Suprapubic skin (tissue), 4 donors: ENCODE measurements around the gene FAM216B. TPM values are rescaled to one million over a fixed set of nuclear protein-coding genes. Genes with fewer than 3 reads are reported as not detected.

ENCODE experiments used
- DNase-seq, 2 donors: peaks; one replicate each; pipeline ENCODE4 v3.0.0-alpha.2; 2019; ENCODE audit warnings: low spot score in 2 of 2
- H3K27ac ChIP-seq: fragments of 200-600 bp; sonication (generic); one replicate; pipeline ENCODE4 v1.5.1; 2019
- H3K27me3 ChIP-seq: fragments of 200-600 bp; sonication (generic); one replicate; pipeline ENCODE4 v1.5.1; 2019
- H3K36me3 ChIP-seq: fragments of 200-600 bp; sonication (generic); one replicate; pipeline ENCODE4 v1.5.1; 2019
- H3K4me1 ChIP-seq: fragments of 200-600 bp; sonication (generic); one replicate; pipeline ENCODE4 v1.5.1; 2019
- H3K4me3 ChIP-seq: fragments of 200-600 bp; sonication (generic); one replicate; pipeline ENCODE4 v1.5.1; 2019; ENCODE audit warnings: mild to moderate bottlenecking
- H3K9me3 ChIP-seq: fragments of 200-600 bp; sonication (generic); one replicate; pipeline ENCODE4 v1.5.1; 2019
- EP300 ChIP-seq: sonication (generic); formaldehyde crosslinking; IDR thresholded peaks from one replicate; pipeline ENCODE4 v1.6.1; 2017; ENCODE audit warnings: antibody characterized with exemption
- POLR2A ChIP-seq, 2 donors: fragments of 450-650 bp; IDR thresholded peaks; one replicate each; pipeline ENCODE4 v1.6.1; 2017; ENCODE audit warnings: antibody characterized with exemption in 2 of 2, mild to moderate bottlenecking in 2 of 2, moderate library complexity in 2 of 2
- POLR2AphosphoS5 ChIP-seq, 3 donors: sonication (generic); formaldehyde crosslinking; IDR thresholded peaks; one replicate each; pipeline ENCODE4 v1.6.1; 2017; ENCODE audit warnings: antibody characterized with exemption in 3 of 3
- WGBS: methylation state at CpG from one replicate; pipeline ENCODE4 v1.1.5; 2018; 5-methylcytosine and 5-hydroxymethylcytosine counted together
- total RNA-seq, 4 donors: library from RNA; depleted of rRNA; stranded (reverse); fragments of >200 nt; gene quantifications; one replicate each; pipeline ENCODE4 v1.1.0, GENCODE V29; 2016
- TF ChIP-seq, protein P1 (sequence below), 2 donors: fragments of 200-600 bp in 1 of 2; fragments of 450-650 bp in 1 of 2; sonication (generic) in 1 of 2; IDR thresholded peaks; one replicate each; pipeline ENCODE4 v1.5.1; 2016 to 2019; ENCODE audit warnings: antibody characterized with exemption in 2 of 2, mild to moderate bottlenecking in 1 of 2, moderate library complexity in 1 of 2

The FAM216B gene
- total RNA-seq, result not detected

DNA sequence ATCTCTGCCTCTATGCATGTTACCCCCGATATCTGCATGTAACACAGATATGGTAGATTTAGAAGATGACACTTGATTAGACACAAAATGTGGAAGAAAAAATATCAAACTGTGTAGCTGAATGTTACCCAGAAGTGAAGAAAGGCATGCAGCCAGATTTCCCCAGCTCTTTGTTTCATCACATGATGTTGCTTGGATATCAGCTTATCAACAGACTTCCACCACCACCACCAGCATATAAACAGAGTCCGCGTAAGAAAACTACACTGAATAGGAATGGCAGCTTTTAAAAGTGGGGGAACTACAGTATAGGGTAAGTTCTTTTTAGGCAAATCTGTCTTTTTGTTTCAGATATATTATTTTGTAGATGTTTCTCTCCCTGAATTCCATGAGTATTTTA, at the start of gene FAM216B:
Gene FAM216B, plus strand, starts transcription at position 233 of the 400 bp plus-strand sequence. CDS start 2,484 bp downstream, outside the sequence.
- WGBS, result 90% methylated on average over 3 of the region's 3 CpGs
- Histone ChIP-seq H3K36me3 (no peaks in the 10 kb centered on the region), H3K9me3 (no peaks in the 10 kb centered on the region), H3K4me3 (no peak within 1 kb of the TSS), H3K4me1 (no peaks in the 10 kb centered on the region), H3K27me3 (no peaks in the 10 kb centered on the region), H3K27ac (no peak within 1 kb of the TSS)
- TF ChIP-seq POLR2A (IDR thresholded peaks at IDR 0.05), result no peak
- TF ChIP-seq POLR2AphosphoS5 (IDR thresholded peaks at IDR 0.05), result no peak
- TF ChIP-seq, protein P1, sequence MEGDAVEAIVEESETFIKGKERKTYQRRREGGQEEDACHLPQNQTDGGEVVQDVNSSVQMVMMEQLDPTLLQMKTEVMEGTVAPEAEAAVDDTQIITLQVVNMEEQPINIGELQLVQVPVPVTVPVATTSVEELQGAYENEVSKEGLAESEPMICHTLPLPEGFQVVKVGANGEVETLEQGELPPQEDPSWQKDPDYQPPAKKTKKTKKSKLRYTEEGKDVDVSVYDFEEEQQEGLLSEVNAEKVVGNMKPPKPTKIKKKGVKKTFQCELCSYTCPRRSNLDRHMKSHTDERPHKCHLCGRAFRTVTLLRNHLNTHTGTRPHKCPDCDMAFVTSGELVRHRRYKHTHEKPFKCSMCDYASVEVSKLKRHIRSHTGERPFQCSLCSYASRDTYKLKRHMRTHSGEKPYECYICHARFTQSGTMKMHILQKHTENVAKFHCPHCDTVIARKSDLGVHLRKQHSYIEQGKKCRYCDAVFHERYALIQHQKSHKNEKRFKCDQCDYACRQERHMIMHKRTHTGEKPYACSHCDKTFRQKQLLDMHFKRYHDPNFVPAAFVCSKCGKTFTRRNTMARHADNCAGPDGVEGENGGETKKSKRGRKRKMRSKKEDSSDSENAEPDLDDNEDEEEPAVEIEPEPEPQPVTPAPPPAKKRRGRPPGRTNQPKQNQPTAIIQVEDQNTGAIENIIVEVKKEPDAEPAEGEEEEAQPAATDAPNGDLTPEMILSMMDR (IDR thresholded peaks at IDR 0.05), result no peak
- TF ChIP-seq EP300, result no peak
- no peak for DNase-seq

DNA sequence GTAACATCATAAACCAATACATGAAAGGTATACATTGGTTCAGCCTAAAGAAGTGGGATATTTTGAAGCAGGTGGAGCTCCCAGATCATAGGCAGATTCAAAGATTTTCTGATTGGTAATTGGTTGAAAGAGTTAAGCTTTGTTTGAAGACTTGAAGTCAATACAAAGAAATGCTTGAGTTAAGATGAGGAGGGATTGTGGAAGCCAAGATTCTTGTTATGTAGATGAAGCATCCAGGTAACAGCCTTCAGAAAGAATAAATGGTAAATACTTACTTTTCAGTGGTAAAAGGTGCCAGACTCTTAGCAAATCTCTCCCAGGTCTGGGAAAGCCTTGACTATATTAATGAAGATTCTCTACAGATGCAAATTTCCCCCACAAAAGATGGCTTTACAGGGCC, 49.3 kb upstream of the FAM216B start:
- Histone ChIP-seq H3K27ac (no peak overlapping the region), H3K9me3 (no peaks in the 10 kb centered on the region), H3K4me3 (no peak overlapping the region), H3K27me3 (no peaks in the 10 kb centered on the region), H3K4me1 (no peaks in the 10 kb centered on the region), H3K36me3 (no peaks in the 10 kb centered on the region)
- TF ChIP-seq, protein P1 (IDR thresholded peaks at IDR 0.05), result no peak
- no peak for TF ChIP-seq EP300
- TF ChIP-seq POLR2A (IDR thresholded peaks at IDR 0.05), result no peak
- no peak for TF ChIP-seq POLR2AphosphoS5 (IDR thresholded peaks at IDR 0.05)
- no peak for DNase-seq

DNA sequence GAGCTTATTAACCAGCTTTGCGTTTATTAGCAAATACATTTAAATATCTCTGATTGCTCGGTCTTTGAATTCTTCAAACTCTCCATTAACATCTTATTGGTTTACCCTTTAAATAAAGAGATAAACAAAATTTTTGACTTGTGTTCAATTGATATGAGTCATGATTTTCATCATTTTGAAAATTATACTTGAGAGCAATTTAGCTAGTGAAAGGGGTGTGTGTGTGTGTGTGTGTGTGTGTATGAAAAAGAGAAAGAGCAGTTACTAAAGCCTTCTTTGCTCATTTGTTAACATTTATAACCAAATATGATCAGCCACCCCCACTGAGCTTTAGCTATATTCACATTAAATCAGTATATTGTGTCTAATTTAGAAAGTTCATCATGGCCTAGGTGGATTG, 48.3 kb upstream of the FAM216B start:
- TF ChIP-seq, protein P1 (IDR thresholded peaks at IDR 0.05), result no peak
- no peak for TF ChIP-seq POLR2A (IDR thresholded peaks at IDR 0.05)
- TF ChIP-seq POLR2AphosphoS5 (IDR thresholded peaks at IDR 0.05), result no peak
- TF ChIP-seq EP300, result no peak
- H3K4me1 ChIP-seq, result no peaks in the 10 kb centered on the region
- WGBS, result 93% methylated on average over 2 of the region's 2 CpGs
- H3K27ac ChIP-seq, result no peak overlapping the region
- no peak overlapping the region for H3K4me3 ChIP-seq
- H3K9me3 ChIP-seq, result no peaks in the 10 kb centered on the region
- no peaks in the 10 kb centered on the region for H3K36me3 ChIP-seq
- no peaks in the 10 kb centered on the region for H3K27me3 ChIP-seq
- no peak for DNase-seq

DNA sequence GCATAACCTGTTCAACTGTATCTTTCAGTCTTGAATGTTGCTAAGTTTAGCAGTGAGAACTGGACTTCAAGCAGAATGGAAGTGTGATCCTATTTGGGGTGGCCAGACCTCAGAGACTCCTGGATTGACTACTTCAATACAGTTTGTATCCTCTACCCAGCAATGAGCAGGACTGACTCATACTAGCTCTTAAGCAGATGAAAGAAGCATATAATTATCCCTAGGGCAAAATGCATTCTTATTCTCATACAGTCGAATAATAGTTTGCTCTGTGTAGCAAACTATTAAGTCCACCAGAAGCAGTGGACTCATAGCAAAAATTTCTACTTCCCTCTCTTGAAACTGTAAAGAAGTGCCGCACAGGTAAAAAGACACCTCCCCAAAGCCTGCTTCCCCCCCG, 46.4 kb upstream of the FAM216B start:
- H3K9me3 ChIP-seq, result no peaks in the 10 kb centered on the region
- TF ChIP-seq POLR2A (IDR thresholded peaks at IDR 0.05) (no peak), POLR2AphosphoS5 (IDR thresholded peaks at IDR 0.05) (no peak), EP300 (no peak)
- TF ChIP-seq, protein P1 (IDR thresholded peaks at IDR 0.05), result no peak
- H3K27ac ChIP-seq, result no peak overlapping the region
- H3K27me3 ChIP-seq, result no peaks in the 10 kb centered on the region
- DNase-seq, result no peak
- no peaks in the 10 kb centered on the region for H3K36me3 ChIP-seq
- WGBS, result 75% methylated on average over 3 of the region's 3 CpGs
- no peaks in the 10 kb centered on the region for H3K4me1 ChIP-seq
- no peak overlapping the region for H3K4me3 ChIP-seq

DNA sequence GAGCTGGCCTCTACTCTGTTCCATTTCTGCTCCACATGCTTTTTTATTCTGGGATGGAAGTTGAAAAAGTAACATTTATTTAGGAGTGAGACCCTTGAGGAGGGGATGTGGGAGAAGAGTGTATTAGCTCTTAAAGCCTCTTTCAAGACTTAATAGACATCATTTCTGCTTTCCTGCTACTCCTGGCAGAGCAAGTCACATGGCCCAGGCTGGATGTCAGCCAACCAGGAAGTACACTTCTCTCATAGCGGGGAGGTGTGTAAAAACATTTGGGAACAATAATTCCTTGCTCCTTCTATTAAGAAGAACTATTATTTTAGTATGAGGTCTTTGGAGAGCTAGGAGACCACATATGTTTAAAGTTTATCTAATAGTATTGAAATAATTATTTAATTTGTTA, 40.6 kb upstream of the FAM216B start:
- Histone ChIP-seq H3K9me3 (no peaks in the 10 kb centered on the region), H3K27ac (no peak overlapping the region), H3K4me3 (no peak overlapping the region), H3K27me3 (no peaks in the 10 kb centered on the region), H3K4me1 (no peaks in the 10 kb centered on the region), H3K36me3 (no peaks in the 10 kb centered on the region)
- TF ChIP-seq POLR2AphosphoS5 (IDR thresholded peaks at IDR 0.05), result no peak
- TF ChIP-seq, protein P1 (IDR thresholded peaks at IDR 0.05), result no peak
- no peak for TF ChIP-seq EP300
- TF ChIP-seq POLR2A (IDR thresholded peaks at IDR 0.05), result no peak
- WGBS, result 38% methylated on average over 1 of the region's 1 CpG
- DNase-seq, result no peak
